Astrocyte of the cerebellum (primary cell): ENCODE data around the gene RORC.

Experiments
- DNase-seq: peaks from one replicate; pipeline ENCODE4 v3.0.0-alpha.2; 2011; ENCODE audit warnings: low read depth
- H3K4me3 ChIP-seq: 2 replicates; pipeline ENCODE4 v1.5.1; 2011; ENCODE audit warnings: mild to moderate bottlenecking, low read depth, low read length, moderate library complexity
- in situ Hi-C: cut with HindIII; loops from 2 replicates; pipeline ENCODE4 v1.10.0; 2017; ENCODE audit warnings: low sequenced_read_pairs
- TF ChIP-seq, protein P1 (sequence below): IDR thresholded peaks from 2 replicates; pipeline ENCODE4 v1.5.1; 2012; ENCODE audit warnings: low read length, low read depth, moderate library complexity, mild to moderate bottlenecking; ENCODE audit errors: missing control alignments

RORC gene

DNA sequence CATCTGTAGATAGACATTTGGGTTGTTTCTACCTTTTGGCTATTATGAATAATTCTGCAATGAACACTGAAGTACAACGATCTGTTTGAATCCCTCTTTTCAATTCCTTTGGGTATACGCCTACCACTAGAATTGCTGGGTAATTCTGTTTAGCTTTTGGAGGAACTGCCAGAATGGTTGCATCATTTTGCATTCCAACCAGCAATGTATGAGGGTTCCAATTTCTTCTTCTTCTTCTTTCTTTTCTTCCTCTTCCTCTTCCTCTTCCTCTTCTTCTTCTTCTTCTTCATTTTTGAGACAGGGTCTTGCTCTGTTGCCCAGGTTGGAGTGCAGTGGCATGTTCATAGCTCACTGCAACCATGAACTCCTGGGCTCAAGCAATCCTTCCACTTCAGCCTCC lies 35.7 kb upstream of the RORC start:
- in situ Hi-C loops: no loop called here
- no peak overlapping the region for H3K4me3 ChIP-seq
- TF ChIP-seq, protein P1, sequence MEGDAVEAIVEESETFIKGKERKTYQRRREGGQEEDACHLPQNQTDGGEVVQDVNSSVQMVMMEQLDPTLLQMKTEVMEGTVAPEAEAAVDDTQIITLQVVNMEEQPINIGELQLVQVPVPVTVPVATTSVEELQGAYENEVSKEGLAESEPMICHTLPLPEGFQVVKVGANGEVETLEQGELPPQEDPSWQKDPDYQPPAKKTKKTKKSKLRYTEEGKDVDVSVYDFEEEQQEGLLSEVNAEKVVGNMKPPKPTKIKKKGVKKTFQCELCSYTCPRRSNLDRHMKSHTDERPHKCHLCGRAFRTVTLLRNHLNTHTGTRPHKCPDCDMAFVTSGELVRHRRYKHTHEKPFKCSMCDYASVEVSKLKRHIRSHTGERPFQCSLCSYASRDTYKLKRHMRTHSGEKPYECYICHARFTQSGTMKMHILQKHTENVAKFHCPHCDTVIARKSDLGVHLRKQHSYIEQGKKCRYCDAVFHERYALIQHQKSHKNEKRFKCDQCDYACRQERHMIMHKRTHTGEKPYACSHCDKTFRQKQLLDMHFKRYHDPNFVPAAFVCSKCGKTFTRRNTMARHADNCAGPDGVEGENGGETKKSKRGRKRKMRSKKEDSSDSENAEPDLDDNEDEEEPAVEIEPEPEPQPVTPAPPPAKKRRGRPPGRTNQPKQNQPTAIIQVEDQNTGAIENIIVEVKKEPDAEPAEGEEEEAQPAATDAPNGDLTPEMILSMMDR: no peak
- DNase-seq: no peak

GRCh38 chr1:151864411-151864810 lies 32.8 kb upstream of the RORC start:
- DNase-seq: no peak
- in situ Hi-C loops: no loop called here
- TF ChIP-seq, protein P1: no peak
- H3K4me3 ChIP-seq: no peak overlapping the region

DNA sequence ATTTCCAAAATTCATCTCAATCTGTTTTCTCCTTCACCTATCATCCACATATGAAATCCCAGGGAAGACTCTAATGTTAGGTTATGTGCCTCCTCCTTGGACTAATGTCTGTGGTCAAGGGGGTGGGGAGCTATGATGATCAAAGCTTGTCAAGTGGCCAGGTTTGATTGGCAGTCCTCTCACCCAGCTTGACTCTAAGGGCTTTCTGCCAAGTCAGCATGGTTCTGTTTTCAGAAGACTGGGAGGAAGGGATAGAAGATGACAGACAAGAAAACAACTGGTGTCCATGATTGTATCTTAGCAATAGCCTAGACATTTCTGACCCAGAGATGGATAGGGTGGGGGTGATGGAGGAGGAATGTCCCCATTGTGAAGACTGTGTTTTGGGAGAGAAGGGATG lies 31.0 kb upstream of the RORC start:
- H3K4me3 ChIP-seq: no peak overlapping the region
- in situ Hi-C loops: no loop called here
- DNase-seq: no peak
- TF ChIP-seq, protein P1: no peak

- no peak overlapping the region for H3K4me3 ChIP-seq
- DNase-seq: no peak
- in situ Hi-C loops: no loop called here
- TF ChIP-seq, protein P1: no peak
Measured at GRCh38 chr1:151860504-151861187, 29.0 kb upstream of the RORC start.

DNA sequence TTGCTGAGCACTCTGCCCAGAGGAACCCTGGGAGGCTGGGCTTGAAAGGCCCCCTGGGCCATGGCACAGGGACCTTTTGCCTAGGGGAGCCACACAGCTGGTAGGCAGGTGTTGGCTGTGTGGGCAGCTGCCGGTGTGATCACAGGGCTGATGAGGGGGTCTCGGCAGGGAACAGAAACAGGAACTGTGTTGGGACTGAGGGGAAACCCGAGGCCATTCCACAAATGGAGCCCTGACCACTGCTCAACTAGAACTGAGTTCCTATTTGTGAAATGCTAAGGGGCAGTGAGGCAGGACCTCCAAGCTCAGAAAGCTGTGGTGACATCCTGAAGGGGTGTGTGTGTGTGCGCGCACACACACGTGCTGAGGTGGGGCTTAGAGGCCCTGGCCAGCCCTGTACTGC lies 28.3 kb upstream of the RORC start:
- no peak for DNase-seq
- no peak overlapping the region for H3K4me3 ChIP-seq
- in situ Hi-C loops: no loop called here
- TF ChIP-seq, protein P1: no peak

DNA sequence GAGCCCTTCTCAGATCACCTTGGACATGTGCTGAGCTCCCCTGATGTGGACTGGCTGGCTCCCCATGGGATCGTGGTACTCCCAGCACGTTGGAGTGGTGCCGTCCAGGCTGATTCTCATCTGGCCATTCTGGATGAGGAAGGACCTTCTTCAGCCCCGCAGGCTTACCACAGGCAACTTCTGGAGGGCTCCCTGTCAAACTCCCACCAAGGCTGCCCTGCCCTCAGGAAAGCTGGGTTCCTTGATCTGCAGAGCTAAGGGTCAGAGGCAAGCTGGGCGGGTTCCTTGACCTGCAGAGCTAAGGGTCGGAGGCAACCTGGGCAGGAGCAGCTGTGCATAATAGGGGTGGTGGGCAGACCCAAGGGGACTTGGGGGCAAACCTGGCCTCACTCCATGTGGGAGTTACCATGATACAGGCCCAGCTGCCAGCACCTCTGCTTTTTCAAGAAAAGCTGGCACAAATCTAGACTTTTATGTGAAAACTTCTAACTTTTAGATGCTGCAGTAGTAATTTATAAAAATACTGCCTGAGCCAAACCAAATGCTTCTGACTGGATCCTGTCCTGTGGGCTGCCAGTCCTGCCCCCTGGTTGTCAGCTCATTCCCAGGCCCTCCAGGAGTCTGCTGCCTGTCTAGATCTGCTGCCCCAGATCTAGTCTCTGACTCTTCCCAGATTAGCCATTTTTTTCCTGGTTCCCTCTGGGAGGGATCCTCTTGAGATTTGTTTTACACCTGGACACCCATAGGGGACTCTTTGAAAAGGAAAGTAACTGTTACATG lies 27.5 kb upstream of the RORC start:
- in situ Hi-C loops: no loop called here
- no peak overlapping the region for H3K4me3 ChIP-seq
- TF ChIP-seq, protein P1: no peak
- no peak for DNase-seq
